ENCODE results near the gene CTSA.

The CTSA gene

DNA sequence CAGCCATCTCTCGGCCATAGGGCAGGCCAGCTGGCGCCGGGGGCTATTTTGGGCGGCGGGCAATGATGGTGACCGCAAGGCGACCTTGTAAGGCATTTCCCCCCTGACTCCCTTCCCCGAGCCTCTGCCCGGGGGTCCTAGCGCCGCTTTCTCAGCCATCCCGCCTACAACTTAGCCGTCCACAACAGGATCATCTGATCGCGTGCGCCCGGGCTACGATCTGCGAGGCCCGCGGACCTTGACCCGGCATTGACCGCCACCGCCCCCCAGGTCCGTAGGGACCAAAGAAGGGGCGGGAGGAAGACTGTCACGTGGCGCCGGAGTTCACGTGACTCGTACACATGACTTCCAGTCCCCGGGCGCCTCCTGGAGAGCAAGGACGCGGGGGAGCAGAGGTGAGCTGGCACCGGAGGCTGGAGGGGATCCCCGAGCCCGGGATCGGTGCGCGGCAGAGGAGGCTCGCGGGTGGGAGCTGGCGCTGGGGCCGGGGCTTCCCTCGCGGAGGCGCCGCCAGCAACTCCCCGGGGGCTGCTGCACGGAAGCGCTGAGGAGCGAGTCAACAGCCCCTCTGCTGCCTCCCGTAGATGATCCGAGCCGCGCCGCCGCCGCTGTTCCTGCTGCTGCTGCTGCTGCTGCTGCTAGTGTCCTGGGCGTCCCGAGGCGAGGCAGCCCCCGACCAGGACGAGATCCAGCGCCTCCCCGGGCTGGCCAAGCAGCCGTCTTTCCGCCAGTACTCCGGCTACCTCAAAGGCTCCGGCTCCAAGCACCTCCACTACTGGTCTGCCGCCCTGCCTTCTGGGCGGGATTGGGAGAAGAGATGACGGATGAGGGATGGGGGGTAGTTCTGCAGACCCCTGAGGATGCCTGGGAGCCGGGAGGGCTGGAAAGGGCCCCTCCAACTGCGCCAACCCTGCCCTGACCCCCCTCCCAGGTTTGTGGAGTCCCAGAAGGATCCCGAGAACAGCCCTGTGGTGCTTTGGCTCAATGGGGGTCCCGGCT, at the start of gene CTSA, which contains the start of gene NEURL2:
TSS of gene CTSA (plus strand) at position 351 of the 999 bp plus-strand sequence. CDS start at position 585, 234 bp downstream.
TSS of gene NEURL2 (minus strand) at position 224 of the 999 bp plus-strand sequence. CDS start at position 7, 217 bp downstream.
- peak within 1 kb of the TSS; percentile 80 for H3K4me3 ChIP-seq (ENCODE audit: low read depth, low read length)
- POLR2A ChIA-PET: interaction anchor here (0.6 to 2.8 kb wide), 8 partner anchors 9 to 80 kb away, joined by 3 to 21 read pairs (median 4); partner anchors contain the start of genes PCIF1 and ZSWIM1
- DNase-seq (ENCODE audit: low read depth, low spot score): peak; percentile 54
- CTCF ChIA-PET: interaction anchor here (1.0 to 5.3 kb wide), 15 partner anchors 8 to 96 kb away, joined by 3 to 50 read pairs (median 10); partner anchors contain the start of gene ZSWIM1
- TF ChIP-seq, protein P1, sequence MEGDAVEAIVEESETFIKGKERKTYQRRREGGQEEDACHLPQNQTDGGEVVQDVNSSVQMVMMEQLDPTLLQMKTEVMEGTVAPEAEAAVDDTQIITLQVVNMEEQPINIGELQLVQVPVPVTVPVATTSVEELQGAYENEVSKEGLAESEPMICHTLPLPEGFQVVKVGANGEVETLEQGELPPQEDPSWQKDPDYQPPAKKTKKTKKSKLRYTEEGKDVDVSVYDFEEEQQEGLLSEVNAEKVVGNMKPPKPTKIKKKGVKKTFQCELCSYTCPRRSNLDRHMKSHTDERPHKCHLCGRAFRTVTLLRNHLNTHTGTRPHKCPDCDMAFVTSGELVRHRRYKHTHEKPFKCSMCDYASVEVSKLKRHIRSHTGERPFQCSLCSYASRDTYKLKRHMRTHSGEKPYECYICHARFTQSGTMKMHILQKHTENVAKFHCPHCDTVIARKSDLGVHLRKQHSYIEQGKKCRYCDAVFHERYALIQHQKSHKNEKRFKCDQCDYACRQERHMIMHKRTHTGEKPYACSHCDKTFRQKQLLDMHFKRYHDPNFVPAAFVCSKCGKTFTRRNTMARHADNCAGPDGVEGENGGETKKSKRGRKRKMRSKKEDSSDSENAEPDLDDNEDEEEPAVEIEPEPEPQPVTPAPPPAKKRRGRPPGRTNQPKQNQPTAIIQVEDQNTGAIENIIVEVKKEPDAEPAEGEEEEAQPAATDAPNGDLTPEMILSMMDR (IDR thresholded peaks at IDR 0.05; ENCODE audit: insufficient read depth, low read length, missing control alignments): peak; percentile 12

DNA sequence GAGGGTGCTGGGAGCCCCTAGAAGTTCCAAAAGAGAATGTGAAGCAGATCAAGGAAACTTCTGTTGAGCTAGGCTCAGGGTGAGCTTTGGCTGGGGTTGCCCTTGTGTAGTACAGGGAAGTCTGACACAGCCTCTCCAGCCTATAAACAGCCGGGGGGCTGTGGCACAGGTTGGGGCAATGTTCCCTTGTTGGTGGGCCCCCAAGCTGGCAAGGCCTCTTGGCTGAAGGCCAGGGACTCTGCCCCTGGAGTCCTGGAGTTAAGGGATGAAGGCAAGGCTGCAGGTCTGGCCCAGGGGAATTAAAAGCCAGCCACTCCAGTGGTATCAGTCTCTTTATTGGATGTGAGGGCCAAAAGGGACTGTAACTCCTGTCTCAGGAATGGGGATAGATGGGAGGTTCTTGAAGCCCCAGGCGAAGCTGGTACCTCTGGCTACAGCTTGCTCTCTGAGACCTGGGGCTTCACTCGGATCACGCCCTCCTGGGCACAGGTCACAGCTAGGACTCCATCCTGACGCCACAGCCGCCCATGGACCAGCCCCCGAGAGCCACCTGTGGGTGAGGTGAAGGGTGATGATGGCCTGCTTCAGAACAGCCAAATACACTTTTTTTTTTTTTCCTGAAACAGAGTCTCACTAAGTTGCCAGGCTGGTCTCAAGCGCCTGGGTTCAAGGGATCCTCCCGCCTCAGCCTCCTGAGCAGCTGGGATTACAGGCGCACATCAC, 49.6 kb upstream of the CTSA start:
- no peak overlapping the region for H3K4me3 ChIP-seq (ENCODE audit: low read depth, low read length)
- TF ChIP-seq, protein P1 (IDR thresholded peaks at IDR 0.05; ENCODE audit: insufficient read depth, low read length, missing control alignments): no peak
- ChIA-PET CTCF (interaction anchor here (1.0 to 2.1 kb wide), 4 partner anchors 18 to 49 kb away, joined by 3 to 6 read pairs (median 3); no protein-coding TSS in a partner anchor), POLR2A (interaction anchor here (0.7 to 1.9 kb wide), 5 partner anchors 8 to 93 kb away, joined by 3 to 9 read pairs (median 4); partner anchors contain the start of genes ACOT8, PCIF1 and SNX21)
- no peak for DNase-seq (ENCODE audit: low read depth, low spot score)

DNA sequence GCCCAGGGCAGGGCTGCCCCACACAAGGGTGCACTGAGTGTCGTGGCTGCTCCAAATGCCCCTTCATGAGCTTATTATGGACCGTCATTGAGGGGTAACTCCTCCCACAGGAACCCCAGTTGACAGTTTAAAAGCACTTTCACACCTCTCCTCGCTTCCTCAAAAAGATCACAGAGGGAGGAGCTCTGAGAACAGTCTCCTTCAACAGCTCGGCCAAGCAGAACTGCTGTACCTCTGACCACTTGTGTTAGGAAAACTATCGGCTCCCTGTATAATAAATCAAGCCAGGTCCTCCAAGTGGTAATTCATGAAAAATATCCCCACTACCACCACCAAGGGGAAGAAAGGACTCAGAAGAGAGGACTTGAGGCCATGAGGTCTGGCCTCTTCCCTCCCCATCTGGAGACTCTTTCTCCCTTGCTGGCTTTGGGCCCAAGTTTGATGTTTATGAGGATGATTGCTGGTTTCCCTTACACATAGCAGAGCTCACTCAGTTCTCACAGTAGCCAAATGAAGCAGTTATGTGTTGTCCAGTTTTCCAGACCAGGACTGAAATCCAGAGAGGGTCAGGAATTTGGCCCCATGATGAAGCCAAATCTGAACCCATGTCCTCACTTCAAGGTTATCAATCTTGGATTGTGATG, 48.8 kb upstream of the CTSA start:
- H3K4me3 ChIP-seq (ENCODE audit: low read depth, low read length): no peak overlapping the region
- CTCF ChIA-PET: interaction anchor here (0.8 to 2.1 kb wide), 5 partner anchors 9 to 48 kb away, joined by 3 to 6 read pairs (median 3); partner anchors contain the start of gene SNX21
- POLR2A ChIA-PET: interaction anchor here (0.7 to 1.9 kb wide), 5 partner anchors 9 to 93 kb away, joined by 3 to 9 read pairs (median 4); partner anchors contain the start of genes ACOT8, PCIF1 and SNX21
- DNase-seq (ENCODE audit: low read depth, low spot score): peak; percentile 23
- TF ChIP-seq, protein P1 (IDR thresholded peaks at IDR 0.05; ENCODE audit: insufficient read depth, low read length, missing control alignments): no peak

DNA sequence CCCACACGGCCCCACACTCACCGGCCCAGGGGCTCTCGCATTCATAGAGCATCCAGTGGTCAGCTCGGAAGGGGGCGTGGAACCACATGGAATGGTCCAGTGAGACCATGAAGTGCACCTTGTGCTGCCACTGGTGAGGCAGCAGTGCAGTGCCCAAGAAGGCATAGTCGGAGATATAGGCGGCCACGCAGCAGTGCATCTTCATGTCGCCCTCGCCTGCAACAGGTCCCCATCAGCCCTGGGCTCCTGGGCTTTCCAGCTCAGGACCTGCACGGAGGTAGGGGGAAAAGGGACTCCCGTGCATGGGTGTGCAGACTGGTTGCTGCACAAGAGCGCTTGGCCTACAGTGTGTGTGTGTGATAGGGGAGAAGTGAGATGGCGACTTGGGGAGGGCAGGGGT, 47.6 kb upstream of the CTSA start:
- POLR2A ChIA-PET: interaction anchor here (0.6 kb wide), 1 partner anchor 1485 kb away, joined by 3 read pairs; no protein-coding TSS in a partner anchor
- H3K4me3 ChIP-seq (ENCODE audit: low read depth, low read length): no peak overlapping the region

DNA sequence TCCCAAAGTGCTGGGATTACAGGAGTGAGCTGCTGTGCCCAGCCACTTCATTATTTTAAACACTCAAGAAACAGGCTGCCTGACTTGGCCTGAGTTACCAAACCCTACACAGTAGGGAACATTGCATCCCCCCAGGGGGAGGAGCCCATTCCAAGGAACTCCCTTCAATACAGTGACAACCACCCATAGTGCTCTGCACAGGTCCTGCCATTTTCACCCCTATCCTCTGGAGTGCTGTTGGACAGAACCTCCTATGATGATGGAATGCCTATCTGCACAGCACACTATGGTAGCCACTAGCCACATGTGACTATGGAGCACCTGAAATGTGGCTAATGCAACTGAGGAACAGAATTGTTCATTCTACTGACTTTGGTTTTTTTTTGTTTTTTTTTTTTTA, 45.7 kb upstream of the CTSA start:
- CTCF ChIA-PET: interaction anchor here (0.8 kb wide), 1 partner anchor 23 kb away, joined by 3 read pairs; no protein-coding TSS in a partner anchor

More for the DNA sequence above, 47.6 kb upstream of the CTSA start:
- TF ChIP-seq, protein P1 (IDR thresholded peaks at IDR 0.05; ENCODE audit: insufficient read depth, low read length, missing control alignments): no peak
- DNase-seq (ENCODE audit: low read depth, low spot score): no peak
- CTCF ChIA-PET: no interaction called here

More for the DNA sequence above, 45.7 kb upstream of the CTSA start:
- no peak for DNase-seq (ENCODE audit: low read depth, low spot score)
- TF ChIP-seq, protein P1 (IDR thresholded peaks at IDR 0.05; ENCODE audit: insufficient read depth, low read length, missing control alignments): no peak
- no peak overlapping the region for H3K4me3 ChIP-seq (ENCODE audit: low read depth, low read length)
- POLR2A ChIA-PET: no interaction called here

All from AG04449 (cell line).